BLaER1 treated with 17β-estradiol and CSF1 and Interleukin-3, amounts not matched to agents 10 nM and 100 nM (cell line): ENCODE data around the gene AK5.

ENCODE experiments used
- H3K27ac ChIP-seq, 11 experiments: shearing (Covaris generic); formaldehyde crosslinking; 2 replicates each; pipeline ENCODE4 v1.8.1; 2022
- H3K27me3 ChIP-seq, 11 experiments: shearing (Covaris generic); formaldehyde crosslinking; 2 replicates each; pipeline ENCODE4 v1.8.1; 2022
- H3K36me3 ChIP-seq, 11 experiments: shearing (Covaris generic); formaldehyde crosslinking; 2 replicates each; pipeline ENCODE4 v1.8.1; 2022
- H3K4me1 ChIP-seq, 10 experiments: shearing (Covaris generic); formaldehyde crosslinking; 2 replicates each; pipeline ENCODE4 v1.8.1; 2022
- H3K4me2 ChIP-seq, 11 experiments: shearing (Covaris generic); formaldehyde crosslinking; 2 replicates each; pipeline ENCODE4 v1.8.1; 2022
- H3K4me3 ChIP-seq, 10 experiments: shearing (Covaris generic); formaldehyde crosslinking; 2 replicates each; pipeline ENCODE4 v1.8.1; 2022
- H3K9ac ChIP-seq, 11 experiments: shearing (Covaris generic); formaldehyde crosslinking; 2 replicates each; pipeline ENCODE4 v1.8.1; 2022
- H3K9me3 ChIP-seq, 11 experiments: shearing (Covaris generic); formaldehyde crosslinking; replicated peaks in 1 of 11; 2 replicates each; pipeline ENCODE4 v1.8.1; 2022
- H4K20me1 ChIP-seq, 11 experiments: shearing (Covaris generic); formaldehyde crosslinking; 2 replicates each; pipeline ENCODE4 v1.8.1; 2022
- Cebpa-rat ChIP-seq, 11 experiments: shearing (Covaris generic); IDR thresholded peaks; 2 replicates each; pipeline ENCODE4 v1.8.1; 2022

AK5 gene

DNA sequence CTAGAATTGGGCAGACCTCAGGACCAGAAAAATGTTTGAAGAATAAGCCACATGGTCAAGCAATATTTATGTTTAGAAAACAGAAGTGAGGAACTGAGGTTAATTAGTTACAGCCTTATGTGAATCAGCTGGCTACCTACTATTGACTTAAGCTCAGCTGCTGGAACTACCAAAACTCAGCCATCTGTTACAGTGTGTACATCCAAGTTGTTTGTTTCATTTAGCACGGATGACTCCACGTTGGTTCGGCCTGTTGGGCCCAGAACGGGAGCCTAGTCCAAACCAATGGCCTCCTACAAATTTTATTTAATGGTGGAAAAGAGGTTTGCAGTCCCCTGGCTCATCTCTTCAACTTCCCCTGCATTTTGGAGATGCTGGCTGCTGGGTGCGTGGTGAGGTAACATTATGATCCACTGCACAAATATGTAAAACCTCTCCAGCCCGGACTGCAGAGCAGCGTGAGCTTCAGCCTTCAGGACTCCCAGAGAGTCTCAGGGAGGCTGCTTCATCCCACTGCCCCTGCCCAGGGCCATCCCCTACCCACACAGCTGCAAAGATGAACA, 257.2 kb downstream of the AK5 start:
- Histone ChIP-seq H3K4me1 (peaks cover 24 to 51% (median 44%) of the 10 kb centered on the region in 10 experiments), H3K27me3 (no peaks in the 10 kb centered on the region), H3K9ac (0 out of 22 replicates have a peak overlapping the region, but pooled peaks of 2 of the 11 experiments have one; percentile 11 to 31), H4K20me1 (no peaks in the 10 kb centered on the region), H3K4me2 (peak overlapping the region; percentile 35 to 82 (median 79)), H3K4me3 (no peak overlapping the region), H3K27ac (peak overlapping the region in 5 of 11 experiments; percentile 25 to 67 (median 45); a peak in 10 of 22 replicates), H3K36me3 (no peaks in the 10 kb centered on the region), H3K9me3 (no peaks in the 10 kb centered on the region)
- no peak for TF ChIP-seq Cebpa-rat (IDR thresholded peaks at IDR 0.05)

DNA sequence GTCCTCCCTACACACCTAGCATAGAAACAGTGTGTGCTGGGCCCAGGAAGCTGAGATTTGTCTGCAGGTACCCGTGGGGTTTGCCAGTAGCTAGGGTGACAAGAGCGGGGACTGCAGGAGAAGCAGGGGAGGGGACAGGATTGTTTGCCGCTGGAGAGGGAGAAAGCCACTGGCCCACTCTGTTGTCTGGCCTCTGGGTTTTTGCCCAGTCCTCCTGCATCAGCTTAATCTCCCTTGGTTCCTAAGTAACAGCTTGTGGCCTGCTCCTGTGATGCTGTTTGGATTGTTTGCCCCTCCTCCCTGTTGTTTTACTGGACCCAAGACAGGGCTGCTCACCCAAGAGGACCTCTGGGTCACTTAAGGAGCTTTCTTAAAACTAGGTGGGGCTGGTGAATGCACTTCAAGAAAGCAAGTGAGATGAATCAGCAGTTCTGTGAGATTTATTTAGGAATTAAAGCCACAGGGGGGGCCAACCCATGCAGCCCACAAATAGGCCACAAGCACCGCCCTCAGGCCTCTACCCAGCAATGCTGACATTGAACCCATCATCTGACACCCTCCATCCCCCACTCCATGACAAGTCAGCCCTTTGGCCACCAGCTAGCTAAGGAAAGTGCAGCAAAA, 257.8 kb downstream of the AK5 start:
- H3K27ac ChIP-seq = peak overlapping the region in 8 of 11 experiments; percentile 25 to 67 (median 50); a peak in 14 of 22 replicates
- peak overlapping the region; percentile 35 to 82 (median 79) for H3K4me2 ChIP-seq
- peak overlapping the region in 4 of 11 experiments; percentile 11 to 41 (median 35); a peak in 3 of 22 replicates for H3K9ac ChIP-seq
- H3K36me3 ChIP-seq = no peaks in the 10 kb centered on the region
- H3K27me3 ChIP-seq = no peaks in the 10 kb centered on the region
- H3K4me3 ChIP-seq = no peak overlapping the region
- no peaks in the 10 kb centered on the region for H4K20me1 ChIP-seq
- H3K4me1 ChIP-seq = peaks cover 24 to 51% (median 43%) of the 10 kb centered on the region in 10 experiments
- no peak for TF ChIP-seq Cebpa-rat (IDR thresholded peaks at IDR 0.05)
- no peaks in the 10 kb centered on the region for H3K9me3 ChIP-seq

DNA sequence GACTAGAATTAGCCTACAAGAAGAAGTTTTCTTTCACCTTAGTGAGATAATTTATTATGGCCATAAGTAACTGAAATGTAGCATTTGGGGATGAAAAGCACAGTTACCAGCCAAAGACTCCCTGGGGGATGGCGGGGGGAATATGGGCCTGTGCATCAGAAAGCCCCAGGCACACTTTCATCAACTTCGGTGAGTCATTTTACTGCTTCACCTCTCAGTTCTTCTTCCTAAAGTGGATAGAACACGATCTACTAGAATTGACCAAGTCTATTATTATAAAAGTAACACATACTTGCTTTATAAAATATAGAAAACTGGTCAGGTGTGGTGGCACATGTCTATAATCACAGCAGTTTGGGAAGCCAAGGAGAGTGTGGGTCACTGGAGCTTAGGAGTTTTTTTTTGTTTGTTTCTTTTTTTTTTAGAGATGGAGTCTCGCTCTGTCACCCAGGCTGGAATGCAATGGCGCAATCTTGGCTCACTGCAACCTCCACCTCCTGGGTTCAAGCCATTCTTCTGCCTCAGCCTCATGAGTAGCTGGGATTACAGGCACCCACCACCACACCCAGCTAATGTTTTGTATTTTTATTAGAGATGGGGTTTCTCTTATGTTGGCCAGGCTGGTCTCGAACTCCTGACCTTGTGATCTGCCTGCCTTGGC, 258.8 kb downstream of the AK5 start:
- Histone ChIP-seq H3K27me3 (no peaks in the 10 kb centered on the region), H3K27ac (peak overlapping the region in 8 of 11 experiments; percentile 25 to 67 (median 50); a peak in 15 of 22 replicates), H3K9ac (peak overlapping the region in 1 of 11 experiments; percentile 23; a peak in 1 of 22 replicates), H4K20me1 (no peaks in the 10 kb centered on the region), H3K4me2 (peak overlapping the region; percentile 35 to 82 (median 79)), H3K9me3 (no peaks in the 10 kb centered on the region), H3K36me3 (no peaks in the 10 kb centered on the region), H3K4me3 (no peak overlapping the region), H3K4me1 (peaks cover 25 to 59% (median 48%) of the 10 kb centered on the region in 10 experiments)
- TF ChIP-seq Cebpa-rat (IDR thresholded peaks at IDR 0.05) = peak in 2 of 11 experiments; percentile 24 to 43; a peak in 2 of 22 replicates

DNA sequence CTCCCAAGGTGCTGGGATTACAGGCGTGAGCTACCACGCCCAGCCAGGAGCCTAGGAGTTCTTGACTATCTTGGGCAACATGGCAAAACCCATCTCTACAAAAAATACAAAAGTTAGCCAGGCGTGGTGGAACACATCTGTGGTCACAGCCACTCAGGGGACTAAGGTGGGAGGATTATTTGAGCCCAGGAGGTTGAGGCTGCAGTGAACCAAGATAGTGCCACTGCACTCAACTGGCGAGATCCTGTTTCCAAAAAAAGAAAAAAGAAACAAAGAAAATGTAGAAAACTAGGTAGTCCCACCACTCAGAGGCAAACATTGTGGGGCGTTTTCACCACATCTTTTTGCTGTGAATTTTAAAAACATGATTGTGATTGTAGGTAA, 259.3 kb downstream of the AK5 start:
- TF ChIP-seq Cebpa-rat (IDR thresholded peaks at IDR 0.05) = no peak; a peak in 1 of 22 replicates
- Histone ChIP-seq H3K4me3 (no peak overlapping the region), H4K20me1 (no peaks in the 10 kb centered on the region), H3K27me3 (no peaks in the 10 kb centered on the region), H3K27ac (peak overlapping the region in 8 of 11 experiments; percentile 10 to 67 (median 44); a peak in 13 of 22 replicates), H3K4me2 (peak overlapping the region in 10 of 11 experiments; percentile 56 to 82 (median 80); a peak in 20 of 22 replicates), H3K9me3 (no peaks in the 10 kb centered on the region), H3K4me1 (peaks cover 31 to 64% (median 53%) of the 10 kb centered on the region in 10 experiments), H3K36me3 (no peaks in the 10 kb centered on the region), H3K9ac (peak overlapping the region in 4 of 11 experiments; percentile 6 to 28 (median 24); a peak in 3 of 22 replicates)

DNA sequence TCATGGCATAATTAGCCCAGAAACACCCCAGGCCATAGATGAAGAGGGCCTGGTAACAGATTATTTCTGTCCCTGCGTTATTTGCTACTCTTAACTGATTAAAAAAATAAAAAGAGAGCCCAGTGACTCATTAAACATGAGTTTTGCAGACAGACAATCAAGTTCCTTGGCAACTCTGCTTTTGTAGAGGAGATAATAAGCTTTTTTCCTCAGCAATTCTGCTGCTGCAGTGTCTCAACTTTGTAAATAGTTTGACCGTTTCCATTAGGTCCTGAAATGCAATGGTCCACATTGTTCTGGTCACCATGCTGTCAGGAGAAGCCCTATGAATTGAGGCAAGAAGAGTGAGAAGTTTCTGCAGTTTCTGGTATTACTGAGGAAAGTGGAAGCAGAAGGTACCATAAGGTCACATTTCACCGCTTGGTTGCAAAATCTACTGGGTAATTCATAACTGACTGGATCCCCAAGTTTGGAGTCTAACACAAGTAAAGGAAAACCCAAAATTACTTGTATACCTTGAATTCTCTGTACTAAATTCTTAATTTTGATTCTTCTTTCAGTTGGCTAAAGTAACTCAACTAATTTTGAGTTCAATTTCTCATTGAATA, 261.1 kb downstream of the AK5 start:
- no peak overlapping the region for H3K9ac ChIP-seq
- H3K4me3 ChIP-seq = no peak overlapping the region
- no peaks in the 10 kb centered on the region for H3K36me3 ChIP-seq
- H3K9me3 ChIP-seq = no peaks in the 10 kb centered on the region
- TF ChIP-seq Cebpa-rat (IDR thresholded peaks at IDR 0.05) = no peak
- no peak overlapping the region for H3K27ac ChIP-seq
- no peaks in the 10 kb centered on the region for H3K27me3 ChIP-seq
- H3K4me1 ChIP-seq = peaks cover 36 to 70% (median 58%) of the 10 kb centered on the region in 10 experiments
- no peaks in the 10 kb centered on the region for H4K20me1 ChIP-seq
- H3K4me2 ChIP-seq = peak overlapping the region in 2 of 11 experiments; percentile 2 to 5; a peak in 2 of 22 replicates

DNA sequence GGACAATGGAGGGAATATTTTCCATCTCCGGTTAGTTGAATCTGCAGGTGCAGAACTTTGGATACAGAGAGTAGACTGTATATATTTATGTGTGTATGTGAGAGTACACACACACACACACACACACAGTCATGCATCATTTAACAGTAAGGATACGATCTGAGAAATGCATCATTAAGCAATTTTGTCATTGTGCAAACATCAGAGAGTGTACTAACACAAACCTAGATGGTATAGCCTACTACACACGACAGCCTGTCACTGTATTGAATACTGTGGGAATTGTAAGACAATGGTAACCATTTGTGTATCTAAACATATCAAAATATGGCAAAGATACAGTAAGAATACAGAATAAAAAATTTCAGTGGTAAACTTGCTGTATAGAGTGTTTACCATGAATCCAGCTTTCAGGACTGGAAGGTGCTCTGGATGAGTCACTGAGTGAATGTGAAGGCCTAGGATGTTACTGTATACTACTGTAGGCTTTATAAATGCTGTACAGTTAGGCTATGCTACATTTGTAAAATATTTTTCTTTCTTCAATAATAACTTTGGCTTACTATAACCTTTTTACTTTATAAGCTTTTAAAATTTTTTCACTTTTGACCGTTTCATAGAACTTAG, 262.1 kb downstream of the AK5 start:
- Histone ChIP-seq H3K9me3 (no peaks in the 10 kb centered on the region), H3K27me3 (no peaks in the 10 kb centered on the region), H3K4me2 (peak overlapping the region in 1 of 11 experiments; percentile 5; a peak in 2 of 22 replicates), H4K20me1 (no peaks in the 10 kb centered on the region), H3K4me1 (peaks cover 35 to 60% (median 53%) of the 10 kb centered on the region in 10 experiments), H3K27ac (no peak overlapping the region), H3K4me3 (no peak overlapping the region), H3K36me3 (no peaks in the 10 kb centered on the region), H3K9ac (no peak overlapping the region)
- no peak for TF ChIP-seq Cebpa-rat (IDR thresholded peaks at IDR 0.05)

DNA sequence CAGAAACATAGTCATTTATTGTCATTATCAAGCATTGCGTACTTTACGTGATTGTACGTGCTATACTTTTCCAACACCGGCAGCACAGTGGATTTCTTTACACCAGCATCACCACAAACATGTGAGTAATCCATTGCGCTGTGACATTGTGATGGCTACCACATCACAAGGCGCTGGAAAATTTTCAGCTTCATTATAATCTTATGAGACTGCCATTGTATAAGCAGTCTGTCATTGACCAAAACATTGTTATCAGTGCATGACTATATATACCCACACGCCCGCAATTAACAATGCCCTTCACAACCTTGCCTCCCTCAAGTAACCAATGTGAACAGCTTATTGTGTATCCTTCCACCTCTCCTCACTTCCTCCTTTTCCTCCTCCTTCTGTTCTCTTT, 263.0 kb downstream of the AK5 start:
- Histone ChIP-seq H3K36me3 (no peaks in the 10 kb centered on the region), H3K27ac (no peak overlapping the region)

DNA sequence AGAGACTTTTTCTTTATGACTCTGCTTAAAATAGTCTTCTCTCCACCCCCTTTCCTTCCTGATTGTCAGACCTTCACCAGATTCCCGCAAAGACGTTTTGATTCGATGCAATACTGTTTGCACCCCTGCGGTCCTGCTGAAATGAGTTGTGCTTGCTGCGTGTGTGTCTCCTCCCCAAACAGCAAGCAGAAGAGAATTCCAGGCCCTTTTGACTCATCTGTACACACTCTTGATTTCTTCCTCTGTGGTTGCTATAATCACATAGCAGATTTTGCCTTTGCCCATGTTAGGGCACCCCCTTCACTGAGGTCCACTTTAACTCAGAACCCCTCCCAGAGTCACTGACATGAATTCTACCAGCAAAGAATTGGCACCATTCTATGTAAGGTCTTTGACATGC, 264.2 kb downstream of the AK5 start:
- Histone ChIP-seq H3K4me2 (peak overlapping the region; percentile 19 to 81 (median 60)), H3K36me3 (no peaks in the 10 kb centered on the region), H3K27ac (0 out of 22 replicates have a peak overlapping the region, but pooled peaks of 2 of the 11 experiments have one; percentile 5 to 45), H3K4me1 (peaks cover 14 to 40% (median 32%) of the 10 kb centered on the region in 10 experiments), H3K4me3 (peak overlapping the region in 1 of 10 experiments; percentile 29; a peak in 1 of 20 replicates), H3K9me3 (no peaks in the 10 kb centered on the region), H4K20me1 (no peaks in the 10 kb centered on the region), H3K9ac (peak overlapping the region in 2 of 11 experiments; percentile 22 to 36; a peak in 1 of 22 replicates), H3K27me3 (no peaks in the 10 kb centered on the region)
- no peak for TF ChIP-seq Cebpa-rat (IDR thresholded peaks at IDR 0.05)

More for the DNA sequence above, 263.0 kb downstream of the AK5 start:
- Histone ChIP-seq H3K4me2 (peak overlapping the region in 2 of 11 experiments; percentile 11 to 81; a peak in 2 of 22 replicates), H3K4me1 (peaks cover 26 to 51% (median 44%) of the 10 kb centered on the region in 10 experiments), H3K9me3 (no peaks in the 10 kb centered on the region), H3K27me3 (no peaks in the 10 kb centered on the region), H3K9ac (no peak overlapping the region), H4K20me1 (no peaks in the 10 kb centered on the region), H3K4me3 (no peak overlapping the region)
- TF ChIP-seq Cebpa-rat (IDR thresholded peaks at IDR 0.05) = no peak
